H1 (cell line): Measurements from ENCODE around the gene KLHL17. TPM values are rescaled to one million over a fixed set of nuclear protein-coding genes. Genes with fewer than 3 reads are reported as not detected.
A peak's percentile ranks its signal among the peaks of the same experiment; 100 is the strongest.

Source experiments
- CTCF ChIA-PET: fragments of 300-600 bp; sonication (Branson Sonifier 250); formaldehyde crosslinking; loops from one replicate; lab custom pipeline; 2021; ENCODE audit not compliant: partially characterized antibody; lab: Charles Lee
- POLR2A ChIA-PET: fragments of 300-600 bp; sonication (Branson Sonifier 250); formaldehyde crosslinking; loops from one replicate; lab custom pipeline; 2021; ENCODE audit warnings: inconsistent platforms; ENCODE audit not compliant: partially characterized antibody; lab: Charles Lee
- DNase-seq, 2 experiments: peaks; one replicate each; pipeline versions ENCODE4 v3.0.0 to v3.0.0-alpha.2; 2010 to 2022; ENCODE audit warnings: low spot score in 2 of 2, low read depth in 1 of 2, mixed read lengths in 1 of 2
- FAIRE-seq: peaks from 2 replicates; lab custom pipeline; 2011; peaks lifted over from hg19 to GRCh38; lab: Jason Lieb, UNC
- H2AFZ ChIP-seq: 2 replicates; pipeline ENCODE4 v1.8.1; 2012; ENCODE audit warnings: low read length, inconsistent platforms
- H2AK5ac ChIP-seq: 2 replicates; pipeline ENCODE4 v1.6.1; 2013; ENCODE audit warnings: low read depth, low read length
- H2BK120ac ChIP-seq: replicated peaks from 2 replicates; pipeline ENCODE3; 2013; ENCODE audit warnings: low read depth, low read length, inconsistent platforms
- H2BK12ac ChIP-seq: 2 replicates; pipeline ENCODE4 v1.6.1; 2013; ENCODE audit warnings: low read depth, low read length
- H2BK15ac ChIP-seq: 2 replicates; pipeline ENCODE4 v1.6.1; 2013; ENCODE audit warnings: low read length
- H2BK20ac ChIP-seq: 2 replicates; pipeline ENCODE4 v1.6.1; 2013; ENCODE audit warnings: low read length
- H2BK5ac ChIP-seq: 2 replicates; pipeline ENCODE4 v1.6.1; 2013; ENCODE audit warnings: low read depth, low read length
- H3K14ac ChIP-seq: 2 replicates; pipeline ENCODE4 v1.6.1; 2013; ENCODE audit warnings: inconsistent platforms; ENCODE audit not compliant: insufficient read length
- H3K18ac ChIP-seq: 2 replicates; pipeline ENCODE4 v1.6.1; 2013; ENCODE audit warnings: low read length; ENCODE audit errors: extremely low read depth
- H3K23ac ChIP-seq: 2 replicates; pipeline ENCODE4 v1.6.1; 2013; ENCODE audit warnings: inconsistent platforms; ENCODE audit not compliant: insufficient read length
- H3K23me2 ChIP-seq: 2 replicates; pipeline ENCODE4 v1.6.1; 2013; ENCODE audit warnings: low read depth, low read length
- H3K27ac ChIP-seq: 2 replicates; pipeline ENCODE4 v1.6.1; 2011; ENCODE audit warnings: low read depth, low read length, inconsistent platforms
- H3K27me3 ChIP-seq, 4 experiments: replicated peaks in 1 of 4; 1 replicate in 1 of 4; 2 replicates in 3 of 4; pipeline versions ENCODE4 v1.6.1 to v1.8.1; 2011 to 2013; ENCODE audit warnings: low read length in 3 of 4, mild to moderate bottlenecking in 3 of 4, inconsistent platforms in 2 of 4, mixed read lengths in 2 of 4, moderate library complexity in 1 of 4; ENCODE audit not compliant: control insufficient read depth in 3 of 4, insufficient read depth in 3 of 4; ENCODE audit errors: extremely low read depth in 1 of 4
- H3K36me3 ChIP-seq, 4 experiments: 2 replicates each; pipeline versions ENCODE4 v1.6.1 to v1.8.1; 2011 to 2013; ENCODE audit warnings: mild to moderate bottlenecking in 4 of 4, low read length in 3 of 4, moderate library complexity in 2 of 4, control low read depth in 1 of 4, inconsistent platforms in 1 of 4; ENCODE audit not compliant: insufficient read depth in 4 of 4, control insufficient read depth in 2 of 4
- H3K4ac ChIP-seq: replicated peaks from 2 replicates; pipeline ENCODE3; 2013; ENCODE audit warnings: low read length, low read depth, mixed read lengths, inconsistent platforms; ENCODE audit not compliant: insufficient read length
- H3K4me1 ChIP-seq, 4 experiments: replicated peaks in 1 of 4; 1 replicate in 1 of 4; 2 replicates in 3 of 4; pipeline versions ENCODE4 v1.6.1 to v1.8.1; 2011 to 2013; ENCODE audit warnings: low read length in 3 of 4, inconsistent platforms in 2 of 4, mixed read lengths in 1 of 4; ENCODE audit not compliant: insufficient read depth in 4 of 4, control insufficient read depth in 3 of 4
- H3K4me2 ChIP-seq, 2 experiments: 2 replicates each; pipeline versions ENCODE4 v1.6.1 to v1.8.1; 2011 to 2013; ENCODE audit warnings: low read depth in 2 of 2, low read length in 2 of 2, control low read depth in 1 of 2, inconsistent platforms in 1 of 2, mild to moderate bottlenecking in 1 of 2; ENCODE audit not compliant: insufficient read depth in 1 of 2
- H3K4me3 ChIP-seq, 4 experiments: fragments of 200-600, 300-600 bp in 1 of 4; sonication (generic), shearing (Covaris generic), sonication (Bioruptor Twin) in 1 of 4; 2 replicates each; pipeline versions ENCODE4 v1.5.1 to v1.8.1; 2011 to 2016; ENCODE audit warnings: low read length in 4 of 4, low read depth in 3 of 4, control low read depth in 2 of 4, inconsistent platforms in 2 of 4, mild to moderate bottlenecking in 2 of 4, mixed read lengths in 1 of 4, moderate library complexity in 1 of 4; ENCODE audit not compliant: insufficient read depth in 2 of 4; ENCODE audit errors: extremely low read depth in 1 of 4
- H3K56ac ChIP-seq: replicated peaks from 2 replicates; pipeline ENCODE3; 2013; ENCODE audit warnings: low read depth, mild to moderate bottlenecking, mixed read lengths, low read length, inconsistent platforms; ENCODE audit not compliant: insufficient read length
- H3K79me1 ChIP-seq: 2 replicates; pipeline ENCODE4 v1.6.1; 2013; ENCODE audit warnings: low read depth, low read length, control low read depth
- H3K79me2 ChIP-seq, 2 experiments: 2 replicates each; pipeline versions ENCODE4 v1.6.1 to v1.8.1; 2012 to 2013; ENCODE audit warnings: low read length in 2 of 2, mild to moderate bottlenecking in 2 of 2, inconsistent platforms in 1 of 2; ENCODE audit not compliant: insufficient read depth in 2 of 2, control insufficient read depth in 1 of 2
- H3K9ac ChIP-seq, 4 experiments: replicated peaks in 1 of 4; 1 replicate in 1 of 4; 2 replicates in 3 of 4; pipeline versions ENCODE4 v1.6.1 to v1.8.1; 2011 to 2013; ENCODE audit warnings: low read depth in 3 of 4, low read length in 3 of 4, control low read depth in 2 of 4, mild to moderate bottlenecking in 2 of 4, moderate library complexity in 2 of 4, inconsistent platforms in 1 of 4; ENCODE audit errors: extremely low read depth in 1 of 4
- H3K9me3 ChIP-seq, 2 experiments: 2 replicates each; pipeline versions ENCODE4 v1.6.1 to v1.8.1; 2012 to 2013; ENCODE audit warnings: mild to moderate bottlenecking in 2 of 2, moderate library complexity in 2 of 2, control low read depth in 1 of 2, inconsistent platforms in 1 of 2, low read depth in 1 of 2, low read length in 1 of 2, mixed read lengths in 1 of 2; ENCODE audit not compliant: insufficient read depth in 2 of 2
- H4K20me1 ChIP-seq, 2 experiments: replicated peaks in 1 of 2; 2 replicates each; pipeline versions ENCODE3 to v1.8.1; 2011 to 2013; ENCODE audit warnings: inconsistent platforms in 2 of 2, low read length in 2 of 2, mild to moderate bottlenecking in 1 of 2; ENCODE audit not compliant: insufficient read depth in 2 of 2, control insufficient read depth in 1 of 2
- H4K5ac ChIP-seq: 2 replicates; pipeline ENCODE4 v1.6.1; 2013; ENCODE audit warnings: low read length, low read depth, mixed read lengths, inconsistent platforms; ENCODE audit not compliant: insufficient read length
- H4K8ac ChIP-seq: 2 replicates; pipeline ENCODE4 v1.8.0; 2013; ENCODE audit warnings: mild to moderate bottlenecking, moderate library complexity, low read length, inconsistent platforms; ENCODE audit not compliant: insufficient read depth; ENCODE audit errors: extremely low read depth
- H4K91ac ChIP-seq: replicated peaks from 2 replicates; pipeline ENCODE3; 2013; ENCODE audit warnings: low read length, mixed read lengths, inconsistent platforms; ENCODE audit not compliant: insufficient read length
- BRCA1 ChIP-seq: IDR thresholded peaks from 2 replicates; pipeline ENCODE4 v1.6.1; 2012; ENCODE audit warnings: low read depth, low read length, improper control_type of control experiment
- CBX5 ChIP-seq: fragments of 300-800, 300-1000 bp; sonication (generic); IDR thresholded peaks from 2 replicates; pipeline ENCODE4 v1.7.1; 2016; ENCODE audit warnings: antibody characterized with exemption, low read length, low read depth
- EZH2 ChIP-seq: fragments of 200-600 bp; sonication (generic); IDR thresholded peaks from 2 replicates; pipeline ENCODE4 v1.7.1; 2012; ENCODE audit warnings: low read depth, mild to moderate bottlenecking, moderate library complexity, low read length, inconsistent platforms; ENCODE audit not compliant: severe bottlenecking
- KDM1A ChIP-seq: fragments of 200-600, 300-600 bp; sonication (generic); IDR thresholded peaks from 2 replicates; pipeline ENCODE4 v1.7.1; 2016; ENCODE audit warnings: mild to moderate bottlenecking, low read length, borderline replicate concordance
- SIX5 ChIP-seq: IDR thresholded peaks from 2 replicates; pipeline ENCODE4 v1.6.1; 2011; ENCODE audit warnings: mild to moderate bottlenecking, low read depth, low read length
- TBP ChIP-seq: IDR thresholded peaks from 2 replicates; pipeline ENCODE4 v1.6.1; 2011; ENCODE audit warnings: low read depth, low read length, improper control_type of control experiment
- WGBS, 2 experiments: shearing (Covaris generic) in 1 of 2; methylation state at CpG; one replicate each; pipeline versions ENCODE4 v1.1.6 to v1.1.7; 2013 to 2015; ENCODE audit warnings: low lambda C conversion rate in 2 of 2, mixed read lengths in 2 of 2, inconsistent platforms in 1 of 2, low coverage in 1 of 2, missing lambda C conversion rate in 1 of 2; ENCODE audit not compliant: insufficient replicate concordance in 2 of 2, insufficient coverage in 1 of 2, insufficient read length in 1 of 2; ENCODE audit errors: extremely low coverage in 1 of 2, missing lambda C conversion rate in 1 of 2; 5-methylcytosine and 5-hydroxymethylcytosine counted together
- polyA plus RNA-seq, 7 experiments: library from polyadenylated mRNA; depleted of rRNA in 3 of 7; stranded (reverse) in 5 of 7; unstranded in 2 of 7; fragments of >200 nt in 5 of 7; fragments of 200-250 nt in 2 of 7; gene quantifications; 1 replicate in 5 of 7; 2 replicates in 1 of 7; 4 replicates in 1 of 7; pipeline versions ENCODE4 v1.2.1 to v1.2.3, GENCODE V29; 2011 to 2013; ENCODE audit warnings: missing spikeins in 2 of 7, mixed read lengths in 2 of 7
- total RNA-seq: library from RNA; stranded (reverse); fragmentation: NEBNext Ultra II Directional; extraction: Animal tissue kit (Norgen Biotek cat#: 25700); gene quantifications from 2 replicates; pipeline ENCODE4 v1.2.1, GENCODE V29; 2021

KLHL17 gene
- total and polyA plus RNA-seq, 2 of the 8 experiments (the other 6 are each of a cell fraction or from before 2014, with no cell fraction given) = 32.6 to 36.1 TPM

- H3K9ac ChIP-seq = no peak overlapping the region
- no peak overlapping the region for H3K23ac ChIP-seq
- peaks cover 0 to 3% of the 10 kb centered on the region in 2 experiments; a peak in 1 of 4 replicates for H3K79me2 ChIP-seq
- H3K79me1 ChIP-seq = no peaks in the 10 kb centered on the region; the same call in 1 of the 2 replicates
- no peaks in the 10 kb centered on the region for H3K36me3 ChIP-seq
- FAIRE-seq (no peak), DNase-seq (no peak)
- H3K4me1 ChIP-seq = peaks cover 0 to 14% (median 8%) of the 10 kb centered on the region in 4 experiments; a peak in 5 of 7 replicates
- H4K91ac ChIP-seq = no peak overlapping the region
- no peak overlapping the region for H4K8ac ChIP-seq
- CTCF ChIA-PET = interaction anchor here (0.5 to 7.0 kb wide), 10 partner anchors 12 to 287 kb away, joined by 3 to 53 read pairs (median 3); partner anchors contain the start of gene PERM1
- 0 out of 2 replicates have a peak overlapping the region, but pooled peaks have one; percentile 27 for H2BK12ac ChIP-seq
- no peak overlapping the region for H2BK5ac ChIP-seq
- H3K27ac ChIP-seq = no peak overlapping the region
- H3K56ac ChIP-seq = no peak overlapping the region
- H3K4ac ChIP-seq = no peak overlapping the region
- TF ChIP-seq CBX5 = no peak
- no peak for TF ChIP-seq TBP
- TF ChIP-seq EZH2 = peak; percentile 2
- TF ChIP-seq KDM1A = no peak
- no peak for TF ChIP-seq BRCA1
- no peak for TF ChIP-seq SIX5
- H4K5ac ChIP-seq = no peak overlapping the region
- no peak overlapping the region for H2BK120ac ChIP-seq
- no peak overlapping the region for H3K14ac ChIP-seq
- H2AK5ac ChIP-seq = no peak overlapping the region
- peak overlapping the region in 1 of 4 experiments; percentile 50; a peak in 3 of 8 replicates for H3K4me3 ChIP-seq
- no peaks in the 10 kb centered on the region for H3K9me3 ChIP-seq
- H4K20me1 ChIP-seq = peaks cover 0 to 20% of the 10 kb centered on the region in 2 experiments
- H3K27me3 ChIP-seq = peaks cover 11 to 63% (median 48%) of the 10 kb centered on the region in 4 experiments
- no peak overlapping the region for H2BK15ac ChIP-seq
- POLR2A ChIA-PET = interaction anchor here (0.8 to 1.4 kb wide), 6 partner anchors 9 to 63 kb away, joined by 3 to 5 read pairs (median 4); no protein-coding TSS in a partner anchor
- H2AFZ ChIP-seq = no peak overlapping the region
- peak overlapping the region; percentile 46 to 61; a peak in 3 of 4 replicates for H3K4me2 ChIP-seq
- H3K18ac ChIP-seq = no peak overlapping the region
- H3K23me2 ChIP-seq = peaks cover 10% of the 10 kb centered on the region; the same call in 1 of the 2 replicates
- H2BK20ac ChIP-seq = no peak overlapping the region
- 76% methylated on average over 5 of the region's 42 CpGs; no CpG with 5 or more reads in 1 of the 2 experiments for WGBS, 2 experiments
These were observed 10.8 kb downstream of the KLHL17 start for GRCh38 chr1:970973-971730.
